HepG2 (cell line): Measurements from ENCODE around the gene POLDIP3. TPM values are rescaled to one million over a fixed set of nuclear protein-coding genes. Genes with fewer than 3 reads are reported as not detected.

ENCODE experiments used
- ATAC-seq: fragments of 200-7000 bp; cut with Tn5 transposase; 3 replicates; pipeline ENCODE4 v1.9.1; 2020; ENCODE audit warnings: mild to moderate bottlenecking, moderate library complexity
- BruUV-seq: library from RNA; stranded (reverse); fragments of 400-500 nt; replicated peaks from 2 replicates; lab custom pipeline; 2021; lab: Mats Ljungman, UMichigan
- CTCF ChIA-PET: fragments of 300-600 bp; formaldehyde crosslinking; extraction: SDS; loops from one replicate; lab custom pipeline; 2021; ENCODE audit warnings: low total read pairs, inconsistent platforms, low intra/inter-chr PET ratio; lab: Yijun Ruan, JAX
- POLR2A ChIA-PET: fragments of 350-600 bp; sonication (Branson Sonifier 250); formaldehyde crosslinking; loops from one replicate; lab custom pipeline; 2020; ENCODE audit warnings: antibody characterized with exemption, inconsistent platforms; lab: Yijun Ruan, JAX
- DNase-seq: peaks from one replicate; pipeline ENCODE4 v3.0.0-alpha.2; 2015; ENCODE audit warnings: low spot score
- FAIRE-seq: peaks from 3 replicates; lab custom pipeline; 2011; peaks lifted over from hg19 to GRCh38; lab: Jason Lieb, UNC
- H2AFZ ChIP-seq: one replicate; pipeline ENCODE4 v1.6.1; 2011; ENCODE audit warnings: low read length, inconsistent platforms
- H3K27ac ChIP-seq: fragments of 300-600 bp; 3 replicates; pipeline ENCODE4 v1.8.0; 2011; ENCODE audit warnings: mixed run types, mild to moderate bottlenecking, mixed read lengths, low read length, inconsistent platforms; ENCODE audit not compliant: insufficient read depth; ENCODE audit errors: extremely low read length
- H3K27me3 ChIP-seq, 2 experiments: fragments of 200-600 bp in 1 of 2; 2 replicates in 1 of 2; 3 replicates in 1 of 2; pipeline versions ENCODE4 v1.6.0 to v1.8.0; 2011; ENCODE audit warnings: low read length in 2 of 2, mild to moderate bottlenecking in 2 of 2, moderate library complexity in 2 of 2, inconsistent platforms in 1 of 2; ENCODE audit not compliant: insufficient read depth in 2 of 2, control insufficient read depth in 1 of 2
- H3K36me3 ChIP-seq, 2 experiments: fragments of 200-600 bp in 1 of 2; replicated peaks in 1 of 2; 2 replicates in 1 of 2; 3 replicates in 1 of 2; pipeline versions ENCODE4 v1.5.1 to v1.8.0; 2011; ENCODE audit warnings: low read length in 2 of 2, inconsistent platforms in 1 of 2; ENCODE audit not compliant: insufficient read depth in 2 of 2, control insufficient read depth in 1 of 2
- H3K4me1 ChIP-seq: 2 replicates; pipeline ENCODE4 v1.5.1; 2012; ENCODE audit warnings: low read length, inconsistent platforms; ENCODE audit not compliant: insufficient read depth
- H3K4me2 ChIP-seq: 2 replicates; pipeline ENCODE4 v1.6.0; 2011; ENCODE audit warnings: low read depth, low read length, inconsistent platforms
- H3K4me3 ChIP-seq, 3 experiments: fragments of 200-600 bp in 1 of 3; sonication (generic), shearing (Covaris generic) in 1 of 3; replicated peaks in 1 of 3; 2 replicates each; pipeline ENCODE4 v1.5.1; 2011 to 2016; ENCODE audit warnings: low read length in 3 of 3, inconsistent platforms in 2 of 3, low read depth in 2 of 3, mild to moderate bottlenecking in 2 of 3, control low read depth in 1 of 3, mixed read lengths in 1 of 3; ENCODE audit not compliant: insufficient read depth in 1 of 3
- H3K79me2 ChIP-seq: one replicate; pipeline ENCODE4 v1.6.1; 2011; ENCODE audit warnings: low read length, inconsistent platforms; ENCODE audit not compliant: insufficient read depth
- H3K9ac ChIP-seq: 2 replicates; pipeline ENCODE4 v1.6.0; 2011; ENCODE audit warnings: mild to moderate bottlenecking, low read depth, low read length, inconsistent platforms; ENCODE audit not compliant: insufficient read depth
- H3K9me3 ChIP-seq: 2 replicates; pipeline ENCODE4 v1.5.1; 2012; ENCODE audit warnings: mild to moderate bottlenecking, low read length
- H4K20me1 ChIP-seq: 2 replicates; pipeline ENCODE4 v1.6.0; 2011; ENCODE audit warnings: inconsistent platforms, mild to moderate bottlenecking, low read length, moderate library complexity; ENCODE audit not compliant: insufficient read depth
- CEBPZ ChIP-seq: IDR thresholded peaks from 2 replicates; pipeline ENCODE4 v1.6.1; 2012; ENCODE audit warnings: low read length, improper control_type of control experiment
- CREB1 ChIP-seq, 2 experiments: fragments of 450-650 bp in 1 of 2; IDR thresholded peaks; 2 replicates each; pipeline ENCODE4 v1.6.1; 2016 to 2017; ENCODE audit warnings: control low read depth in 1 of 2, mild to moderate bottlenecking in 1 of 2, missing compliant biosample characterization in 1 of 2, missing genetic modification characterization in 1 of 2
- DDIT3 ChIP-seq: sonication (generic); formaldehyde crosslinking; IDR thresholded peaks from 2 replicates; pipeline ENCODE4 v1.4.0; 2020; ENCODE audit warnings: mild to moderate bottlenecking, missing genetic modification reagents
- FOSL2 ChIP-seq: sonication (generic); formaldehyde crosslinking; IDR thresholded peaks from 2 replicates; pipeline ENCODE4 v1.4.0; 2020; ENCODE audit warnings: missing genetic modification reagents
- SKIL ChIP-seq: sonication (generic); formaldehyde crosslinking; IDR thresholded peaks from 2 replicates; pipeline ENCODE4 v1.8.0; 2022; ENCODE audit warnings: missing genetic modification reagents, mild to moderate bottlenecking, moderate library complexity, borderline replicate concordance
- SRSF4 ChIP-seq: fragments of 200-400 bp; formaldehyde crosslinking; IDR thresholded peaks from one replicate; pipeline ENCODE4 v1.6.1; 2018; ENCODE audit warnings: mild to moderate bottlenecking, low read depth, low read length, moderate library complexity; ENCODE audit not compliant: poor library complexity, severe bottlenecking
- ZNF121 ChIP-seq: sonication (generic); formaldehyde crosslinking; IDR thresholded peaks from 2 replicates; pipeline ENCODE4 v1.5.0; 2020; ENCODE audit warnings: mild to moderate bottlenecking, missing genetic modification reagents
- ZNF18 ChIP-seq: sonication (generic); formaldehyde crosslinking; IDR thresholded peaks from 2 replicates; pipeline ENCODE4 v1.8.0; 2022; ENCODE audit warnings: mild to moderate bottlenecking, missing genetic modification reagents; ENCODE audit not compliant: insufficient replicate concordance
- ZNF263 ChIP-seq: sonication (generic); formaldehyde crosslinking; IDR thresholded peaks from 2 replicates; pipeline ENCODE4 v1.4.0; 2020; ENCODE audit warnings: missing genetic modification reagents
- ZNF687 ChIP-seq: sonication (generic); formaldehyde crosslinking; IDR thresholded peaks from 2 replicates; pipeline ENCODE4 v1.5.1; 2020; ENCODE audit warnings: mild to moderate bottlenecking, missing genetic modification reagents, moderate library complexity
- ZSCAN29 ChIP-seq: sonication (generic); formaldehyde crosslinking; conservative IDR thresholded peaks from 2 replicates; pipeline ENCODE4 v1.4.0; 2020; ENCODE audit warnings: mild to moderate bottlenecking, missing genetic modification reagents
- WGBS: methylation state at CpG from one replicate; pipeline ENCODE4 v1.1.6; 2017; ENCODE audit warnings: low lambda C conversion rate; 5-methylcytosine and 5-hydroxymethylcytosine counted together
- in situ Hi-C: cut with HindIII; loops from 2 replicates; pipeline ENCODE4 v1.10.0; 2017; ENCODE audit warnings: low pct_unique_long_range_greater_than_20kb; ENCODE audit not compliant: extremely low pct_ligation_motif_present
- intact Hi-C: fragments of 100-400 bp; cut with micrococcal nuclease; formaldehyde crosslinking; loops from one replicate; pipeline ENCODE4 v1.10.0; 2022; ENCODE audit not compliant: unreplicated experiment
- polyA plus RNA-seq, 8 experiments: library from polyadenylated mRNA; depleted of rRNA in 3 of 8; stranded (reverse) in 7 of 8; unstranded in 1 of 8; fragments of >200 nt; fragmentation: Illumina TruSeq in 4 of 8; extraction: Trizol in 4 of 8; gene quantifications; 2 replicates each; pipeline versions ENCODE4 v1.2.1 to v1.2.3, GENCODE V29; 2011 to 2016; ENCODE audit warnings: low read depth in 4 of 8, missing spikeins in 1 of 8, mixed read lengths in 1 of 8; ENCODE audit not compliant: insufficient read depth in 1 of 8
- total RNA-seq, 5 experiments: library from RNA; depleted of rRNA; stranded (reverse); fragments of >200 nt; fragmentation: Illumina TruSeq; extraction: Trizol; gene quantifications; 2 replicates each; pipeline ENCODE4 v1.2.3, GENCODE V29; 2016; ENCODE audit warnings: low read depth in 1 of 5

Gene POLDIP3
- total and polyA plus RNA-seq, 2 of the 13 experiments (the other 11 are each of a cell fraction or from before 2014, with no cell fraction given) = 45.8 to 47.4 TPM

- in situ Hi-C loops = no loop called here
- CTCF ChIA-PET = no interaction called here
- FAIRE-seq (no peak), DNase-seq (peak; percentile 52), ATAC-seq (no peak)
- Histone ChIP-seq H3K36me3 (no peaks in the 10 kb centered on the region; a peak in 1 of 5 replicates), H3K27ac (no peak overlapping the region), H3K9me3 (no peaks in the 10 kb centered on the region), H3K9ac (no peak overlapping the region), H4K20me1 (no peaks in the 10 kb centered on the region; the same call in 1 of the 2 replicates), H3K4me2 (no peak overlapping the region), H3K27me3 (peaks cover 2 to 14% of the 10 kb centered on the region in 2 experiments; a peak in 3 of 5 replicates), H3K4me3 (no peak overlapping the region), H3K79me2 (peaks cover 28% of the 10 kb centered on the region), H3K4me1 (peaks cover 79% of the 10 kb centered on the region), H2AFZ (no peak overlapping the region)
- 25% methylated on average over 7 of the region's 7 CpGs for WGBS
- POLR2A ChIA-PET = interaction anchor here (1.0 to 3.6 kb wide), 3 partner anchors 9 to 37 kb away, joined by 3 to 19 read pairs (median 4); partner anchors contain the start of gene POLDIP3
- intact Hi-C loops = no loop called here
- no TSS peak for BruUV-seq
- TF ChIP-seq CEBPZ (no peak), SRSF4 (no peak), ZNF263 (CRISPR knock-in tag) (peak; percentile 81), FOSL2 (CRISPR knock-in tag) (peak; percentile 82), ZNF18 (no peak), ZNF687 (peak; percentile 36; the same call in 1 of the 2 replicates), ZSCAN29 (CRISPR knock-in tag) (no peak), ZNF121 (CRISPR knock-in tag) (peak; percentile 92), CREB1 (IDR thresholded peaks at IDR 0.05) (peak; percentile 24; the same call in 1 of the 2 replicates), CREB1 (CRISPR knock-in tag; IDR thresholded peaks at IDR 0.05) (no peak), SKIL (no peak), DDIT3 (CRISPR knock-in tag) (no peak)
These were observed 36.5 kb upstream of the POLDIP3 start for GRCh38 chr22:42651134-42651533.
